Hepatic stellate cell (primary cell): ENCODE results near the gene CNTNAP3B.
"Not testable (repeated sequence)": the region's sequence is repeated elsewhere in the genome, so short reads cannot be mapped to it uniquely, and the experiment has no call there.

Source experiments
- DNase-seq: peaks from one replicate; pipeline ENCODE4 v3.0.0; 2011; ENCODE audit warnings: low spot score

CNTNAP3B gene

DNA sequence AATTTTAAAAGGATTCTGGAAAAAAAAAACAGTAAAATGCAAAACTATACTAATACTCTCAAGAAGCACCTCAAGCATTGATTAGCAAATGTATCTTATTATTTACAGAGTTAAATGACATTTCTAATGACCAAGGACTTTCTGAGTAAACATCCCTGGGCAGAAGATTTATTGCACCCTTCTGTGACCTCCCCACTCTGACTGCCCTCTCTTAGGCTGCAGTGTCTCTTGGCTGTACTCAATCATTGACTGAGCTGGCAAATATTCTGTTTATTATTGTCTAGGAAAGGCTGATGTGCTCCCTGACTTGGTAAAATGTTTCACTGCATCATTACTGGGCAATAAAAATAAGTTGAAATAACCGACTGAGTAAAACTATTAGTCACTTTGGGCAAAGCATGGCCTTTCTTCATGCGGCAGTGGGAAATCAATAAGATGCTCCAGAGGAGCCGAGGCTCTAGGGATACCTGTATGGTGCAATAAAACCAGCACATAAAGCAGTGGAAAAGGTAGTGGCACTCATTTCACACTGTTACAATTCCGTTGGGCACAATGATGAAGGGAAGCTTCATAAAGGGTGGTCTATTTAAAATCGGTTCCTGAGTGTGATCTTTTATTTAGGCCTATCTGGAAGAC lies 151.1 kb downstream of the CNTNAP3B start:
- DNase-seq = not testable (repeated sequence)

DNA sequence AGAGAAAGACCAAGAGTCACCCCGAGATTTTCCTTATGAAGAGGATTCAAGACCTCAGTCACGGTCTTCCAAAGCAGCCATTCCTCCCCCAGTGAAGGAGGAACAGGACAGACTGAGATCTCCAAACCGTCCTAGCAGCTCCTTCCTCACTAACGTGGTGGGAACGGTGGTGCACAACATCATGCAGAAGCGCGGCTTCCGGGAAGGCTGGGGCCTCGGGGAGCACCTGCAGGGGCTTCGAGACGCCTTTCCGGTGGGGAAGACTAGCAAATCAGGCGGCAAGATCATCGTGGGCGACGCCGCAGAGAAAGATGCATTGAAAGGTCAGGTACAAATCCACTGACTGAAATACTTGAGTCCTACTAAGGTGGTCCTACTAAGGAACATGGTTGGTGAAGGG lies 154.3 kb downstream of the CNTNAP3B start:
- DNase-seq = not testable (repeated sequence)

DNA sequence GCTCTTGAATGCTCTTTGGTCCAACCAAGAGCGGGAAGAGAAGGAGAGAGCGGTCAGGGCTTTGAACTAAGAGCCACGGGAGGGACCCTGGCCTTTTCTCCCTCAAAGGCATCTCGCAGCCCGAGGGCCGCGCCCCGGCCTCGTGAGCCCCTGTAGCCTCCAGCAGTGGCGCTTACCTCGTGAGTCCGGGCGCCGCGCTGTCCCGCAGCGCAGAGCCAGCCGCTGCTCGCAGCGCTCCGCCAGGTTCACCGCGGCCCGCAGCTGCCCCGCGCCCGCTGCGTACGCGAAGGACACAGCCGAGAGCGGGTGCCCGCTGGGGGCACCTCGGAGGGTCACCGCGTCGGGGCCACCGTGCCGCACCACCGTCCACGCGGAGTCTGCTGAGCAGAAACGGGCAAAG lies 176.2 kb downstream of the CNTNAP3B start:
- not testable (repeated sequence) for DNase-seq

DNA sequence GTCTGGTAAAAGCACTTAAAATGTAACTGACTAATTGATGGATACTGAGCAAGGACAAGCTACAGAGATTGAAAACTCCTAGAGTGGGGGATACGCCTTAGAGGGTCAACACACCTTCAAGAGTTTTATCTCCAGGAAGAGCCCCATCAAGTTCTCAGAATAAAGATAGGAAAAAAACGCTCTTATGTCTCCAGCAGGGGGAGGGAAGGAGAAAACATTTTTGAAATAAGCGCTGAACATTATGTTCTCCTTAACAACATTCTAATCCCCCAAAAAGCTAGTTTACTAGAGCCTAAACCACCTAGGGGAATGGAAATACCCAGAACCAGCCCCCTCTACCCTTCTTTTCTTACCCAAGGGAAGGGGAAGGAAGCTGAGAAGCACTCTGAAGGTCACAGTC lies 187.5 kb downstream of the CNTNAP3B start:
- not testable (repeated sequence) for DNase-seq

DNA sequence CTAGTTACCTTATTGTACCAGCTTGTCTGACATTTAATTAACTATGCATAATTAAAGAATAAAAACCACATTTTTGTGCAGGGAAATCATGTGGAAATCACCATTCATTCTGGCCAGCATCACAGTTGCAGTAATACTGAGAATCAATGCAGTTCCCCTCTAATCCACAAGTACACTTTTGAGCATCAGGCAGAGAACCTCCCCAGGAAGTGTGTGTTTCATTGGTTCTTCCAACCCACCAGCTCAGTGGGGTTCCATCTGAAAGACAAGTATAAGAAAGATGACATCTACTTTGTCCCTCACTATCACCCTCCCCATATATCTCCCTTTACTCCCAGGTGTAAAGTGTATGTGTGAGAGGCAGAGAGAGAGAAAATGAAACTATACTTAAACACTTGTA lies 191.1 kb downstream of the CNTNAP3B start:
- DNase-seq = not testable (repeated sequence)

DNA sequence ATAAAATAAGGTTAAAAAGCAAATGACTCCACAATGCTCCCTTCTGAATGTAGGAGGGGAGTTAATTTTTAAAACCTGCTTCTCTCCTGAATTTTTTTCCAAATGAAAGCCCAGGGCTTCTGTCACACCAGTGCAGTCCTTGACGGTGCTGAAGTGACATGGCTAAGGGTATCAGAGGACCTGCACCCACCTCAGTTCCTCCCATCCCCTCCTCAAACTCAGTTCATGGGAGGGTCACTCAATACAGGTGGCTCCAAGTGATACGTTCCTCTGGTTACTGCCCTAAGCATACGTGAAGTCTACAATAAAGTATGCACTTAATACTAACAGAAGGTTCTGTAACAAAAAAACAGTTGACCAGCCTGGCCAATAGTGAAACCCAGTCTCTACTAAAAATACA lies 193.5 kb downstream of the CNTNAP3B start:
- not testable (repeated sequence) for DNase-seq

DNA sequence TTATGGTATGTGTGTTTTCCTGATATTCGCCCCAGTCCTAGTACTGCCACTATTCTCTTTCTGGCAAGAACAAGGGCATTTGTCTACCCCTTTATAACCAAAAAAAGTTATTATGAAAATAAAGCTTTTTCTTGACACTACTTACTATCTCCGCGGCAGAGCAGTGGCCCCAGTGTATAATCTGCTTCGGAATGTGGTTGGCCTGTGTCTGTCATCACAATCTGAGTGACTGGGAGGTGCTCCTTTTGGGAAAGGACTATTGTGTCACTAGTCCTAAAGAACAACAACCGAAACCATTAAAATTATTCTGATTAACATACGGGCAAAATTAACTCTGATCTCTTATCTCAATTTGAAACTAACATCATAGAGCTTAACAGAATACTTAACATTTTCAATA lies 200.1 kb downstream of the CNTNAP3B start:
- not testable (repeated sequence) for DNase-seq

DNA sequence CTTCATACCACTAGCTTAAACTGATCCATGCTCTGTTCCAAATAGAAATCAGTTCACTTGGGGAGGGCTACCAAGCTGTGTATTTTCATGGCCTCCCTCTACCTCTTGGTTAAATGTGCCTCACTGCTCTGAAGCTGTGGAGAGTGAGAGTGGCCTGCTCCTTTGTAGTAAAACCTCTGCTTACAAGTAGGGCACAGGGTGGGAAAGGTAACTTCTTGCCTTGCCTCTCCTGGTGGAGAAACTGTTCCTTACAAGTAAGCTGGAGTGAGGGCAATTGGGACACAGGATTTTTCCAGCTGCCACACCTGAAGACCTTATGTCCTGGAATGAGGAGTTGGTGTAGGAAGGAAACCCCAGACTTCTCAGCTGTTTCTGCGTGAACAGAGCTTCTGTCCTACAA lies 211.9 kb downstream of the CNTNAP3B start:
- DNase-seq = not testable (repeated sequence)

DNA sequence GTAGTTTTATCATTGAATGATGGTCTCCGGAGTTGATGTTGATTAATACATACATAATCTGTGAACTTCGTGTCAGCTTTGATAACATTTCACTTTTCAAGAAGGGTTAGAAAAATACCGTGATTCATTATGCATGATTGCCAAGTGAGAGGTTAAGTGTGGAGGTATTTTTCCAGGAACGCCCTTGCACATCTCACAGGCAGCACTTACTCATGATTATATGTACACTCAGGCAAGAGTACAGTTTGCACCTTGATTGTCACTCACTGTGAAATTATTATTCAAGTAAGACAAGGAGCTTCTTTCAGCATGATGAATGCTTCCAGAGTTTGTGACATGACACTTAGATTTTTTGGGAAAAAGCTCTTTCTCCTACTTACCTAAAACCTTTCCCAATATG lies 223.7 kb downstream of the CNTNAP3B start:
- not testable (repeated sequence) for DNase-seq

DNA sequence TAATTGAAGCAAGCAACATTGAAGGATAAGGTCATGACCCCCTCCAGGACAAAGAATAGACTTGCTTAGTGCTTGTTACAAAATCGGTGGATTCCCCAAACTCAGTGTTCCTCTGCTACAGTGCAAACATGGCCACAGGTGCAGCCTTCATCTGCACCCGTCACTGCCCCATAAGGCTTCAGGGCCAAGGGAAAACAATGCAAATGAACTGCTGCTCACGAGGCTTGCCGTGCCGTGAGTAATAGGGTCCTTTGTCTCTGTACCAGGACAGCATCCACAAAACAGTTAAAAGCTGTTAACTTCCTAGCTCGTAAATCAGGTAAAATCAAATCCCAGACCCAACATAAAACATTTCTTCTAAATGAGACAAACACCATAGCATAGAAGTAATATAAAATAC lies 226.5 kb downstream of the CNTNAP3B start:
- DNase-seq = not testable (repeated sequence)

DNA sequence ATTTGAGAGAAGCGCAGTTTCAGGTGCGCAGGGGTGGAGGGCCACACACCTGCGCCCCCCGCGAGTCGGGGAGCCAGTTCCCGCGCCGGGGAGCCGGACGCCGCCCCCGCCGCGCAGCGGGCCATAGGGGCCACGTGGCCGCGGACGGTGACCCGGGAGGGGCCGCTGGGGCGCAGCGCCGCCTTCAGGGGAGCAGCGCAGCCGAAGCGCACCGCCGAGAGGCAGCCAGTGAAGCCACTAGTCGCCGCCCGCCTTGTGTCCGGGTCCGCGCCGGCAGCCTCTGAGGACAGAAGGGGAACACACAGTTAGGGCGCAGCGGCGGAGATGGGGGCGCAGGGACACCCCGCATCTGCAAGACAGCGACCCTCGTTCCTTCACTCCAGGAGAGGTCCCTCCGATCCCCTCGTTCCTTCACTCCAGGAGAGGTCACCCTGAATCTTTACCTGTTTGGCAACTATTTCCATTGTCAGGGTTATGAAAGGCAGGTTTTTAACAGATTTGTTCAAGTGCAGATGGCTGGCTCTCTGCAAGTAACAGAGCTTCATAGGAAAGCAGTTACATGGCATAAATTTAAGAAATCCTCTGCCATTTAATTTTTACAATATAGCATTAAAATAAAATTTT lies 230.4 kb downstream of the CNTNAP3B start:
- DNase-seq = not testable (repeated sequence)

DNA sequence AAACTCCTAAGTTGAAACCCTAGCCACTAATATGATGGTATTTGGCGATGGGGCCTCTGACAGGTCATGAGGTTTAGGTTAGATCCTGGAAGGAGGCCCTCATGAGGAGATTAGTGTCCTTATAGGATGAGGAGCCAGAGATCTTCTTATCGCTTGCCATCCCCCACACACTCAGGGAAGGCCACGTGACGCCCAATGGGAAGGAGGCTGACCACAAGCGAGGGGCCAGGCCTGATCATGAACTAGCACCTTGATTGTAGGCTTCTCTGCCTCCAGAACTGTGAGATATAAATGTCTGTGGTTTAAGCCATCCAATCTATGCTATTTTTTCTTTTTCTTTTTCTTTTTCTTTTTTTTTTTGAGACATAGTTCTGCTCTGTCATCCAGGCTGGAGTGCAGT lies 254.7 kb downstream of the CNTNAP3B start:
- DNase-seq = not testable (repeated sequence)

DNA sequence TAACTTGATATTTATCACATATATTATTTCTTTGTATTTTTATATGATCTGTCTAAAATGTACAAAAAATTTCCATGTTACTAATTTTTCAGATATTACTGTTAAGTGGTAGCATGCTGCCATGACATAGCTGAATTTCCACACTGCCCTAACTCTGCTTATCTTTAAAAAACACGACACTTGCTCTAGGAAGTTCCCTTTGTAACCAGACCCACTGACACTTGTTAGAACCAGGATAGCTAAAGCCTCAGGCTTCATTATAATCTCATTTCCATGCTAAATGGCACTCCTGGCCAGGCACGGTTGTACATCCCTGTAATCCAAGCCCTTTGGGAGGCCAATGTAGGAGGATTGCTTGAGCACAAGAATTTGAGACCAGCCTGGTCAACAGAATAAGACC lies 273.8 kb downstream of the CNTNAP3B start:
- DNase-seq = not testable (repeated sequence)

DNA sequence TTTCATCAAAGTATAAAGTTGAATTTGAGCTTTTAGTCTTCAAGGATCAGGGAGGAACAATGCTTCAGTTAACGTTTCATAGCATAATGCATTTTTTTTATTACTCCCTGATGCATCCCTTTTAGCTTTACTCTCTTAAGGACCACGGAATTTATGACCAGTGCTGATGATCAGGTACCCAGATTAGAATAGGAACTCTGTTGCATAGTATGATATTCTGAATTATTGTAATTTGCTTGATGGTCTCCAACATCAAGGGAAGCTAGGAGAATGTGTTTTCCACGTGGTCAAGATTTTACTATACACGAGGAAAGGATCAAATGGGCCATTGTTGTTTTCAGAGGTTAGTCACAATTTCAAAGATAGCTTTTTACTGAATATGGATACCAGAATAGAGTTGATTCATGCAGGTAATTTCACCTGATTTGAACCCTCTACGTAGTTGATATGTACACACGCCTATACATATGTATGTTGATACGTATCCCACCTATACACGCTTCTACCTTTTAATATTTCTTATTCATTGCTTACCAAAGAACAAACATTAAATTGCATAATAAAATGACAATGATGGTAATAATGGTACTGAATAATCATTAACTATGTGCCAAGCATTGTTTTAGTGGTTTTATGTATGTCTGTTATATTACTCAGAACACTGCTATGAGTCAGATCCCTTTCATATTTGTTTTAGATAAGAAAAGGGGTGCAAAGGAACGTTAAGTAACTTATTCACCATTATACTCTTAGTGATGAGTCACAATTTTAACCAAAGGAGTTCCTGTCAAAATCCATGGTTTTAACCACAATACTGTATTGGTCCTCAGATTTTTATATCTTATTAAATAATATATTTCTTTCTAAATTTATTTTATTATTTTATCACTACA lies 277.1 kb downstream of the CNTNAP3B start:
- DNase-seq = not testable (repeated sequence)

DNA sequence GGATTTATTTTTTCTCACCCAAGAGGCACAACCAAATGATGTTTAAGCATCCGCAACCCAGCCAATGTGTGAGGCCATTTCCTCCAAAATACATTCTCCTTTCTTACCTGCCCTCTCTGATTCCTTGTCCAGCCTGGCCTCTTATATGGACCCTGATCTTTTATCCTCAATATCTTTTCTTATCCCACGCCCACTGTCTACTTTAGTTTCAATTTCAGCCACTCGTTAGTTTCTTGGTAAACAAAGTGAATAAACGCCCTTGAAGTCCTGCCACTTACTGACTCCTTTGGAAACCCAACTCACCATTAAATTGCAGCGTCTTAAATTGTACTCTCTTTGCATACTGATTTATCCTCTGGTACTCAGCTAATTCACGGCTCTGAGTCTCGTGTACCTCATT lies 281.4 kb downstream of the CNTNAP3B start:
- DNase-seq = not testable (repeated sequence)
